ENCODE results near the gene IL1RL2. TPM values are rescaled to one million over a fixed set of nuclear protein-coding genes. Genes with fewer than 3 reads are reported as not detected.

Gene IL1RL2
- total and polyA plus RNA-seq, 4 donors = 0.35 to 1.3 (median 0.82) TPM

DNA sequence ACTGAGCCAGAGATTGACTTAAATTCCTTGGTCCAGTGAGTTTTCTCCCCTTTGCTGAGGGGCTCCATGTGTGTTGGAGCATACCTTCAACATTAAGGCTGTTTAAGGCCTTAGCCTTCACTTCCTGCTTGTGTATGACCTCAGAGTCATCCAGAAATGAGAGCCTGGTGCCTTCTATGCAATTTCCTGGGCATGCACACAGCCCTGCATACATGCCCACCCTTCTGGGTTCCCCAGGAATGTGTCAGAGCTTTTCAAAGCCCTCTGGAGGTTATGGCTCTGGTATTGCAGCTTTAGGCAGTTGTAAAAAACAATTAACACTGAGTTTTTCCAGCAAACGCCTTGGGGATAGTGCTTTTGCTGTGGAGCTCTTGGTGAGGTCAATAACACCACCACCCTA, 27.5 kb upstream of the IL1RL2 start:
- Histone ChIP-seq H3K9ac (ENCODE audit: insufficient read depth in 1 of 2, low read length in 2 of 2) (no peak overlapping the region), H3K27ac (ENCODE audit: low read depth in 1 of 2, low read length in 1 of 2) (peak overlapping the region in 1 of 2 donors; percentile 37), H3K27me3 (ENCODE audit: control insufficient read depth in 3 of 3, insufficient read depth in 3 of 3, low read length in 2 of 3) (no peaks in the 10 kb centered on the region), H3K4me3 (no peak overlapping the region), H3K4me1 (ENCODE audit: control insufficient read depth in 5 of 5, insufficient read depth in 5 of 5, low read length in 5 of 5) (peaks cover 0 to 38% (median 20%) of the 10 kb centered on the region in 5 donors), H3K9me3 (ENCODE audit: control insufficient read depth in 4 of 4, insufficient read depth in 3 of 4, low read length in 3 of 4) (no peaks in the 10 kb centered on the region), H3K36me3 (ENCODE audit: control insufficient read depth in 4 of 4, insufficient read depth in 4 of 4, low read length in 4 of 4) (peaks cover 23 to 53% (median 39%) of the 10 kb centered on the region in 4 donors)
- 51 to 72% methylated on average over 1 of the region's 1 CpG for WGBS, 2 donors
- ATAC-seq (ENCODE audit: insufficient read depth, low FRiP score) (no peak), DNase-seq (peak in 1 of 3 donors; percentile 29)
- TF ChIP-seq, protein P1, sequence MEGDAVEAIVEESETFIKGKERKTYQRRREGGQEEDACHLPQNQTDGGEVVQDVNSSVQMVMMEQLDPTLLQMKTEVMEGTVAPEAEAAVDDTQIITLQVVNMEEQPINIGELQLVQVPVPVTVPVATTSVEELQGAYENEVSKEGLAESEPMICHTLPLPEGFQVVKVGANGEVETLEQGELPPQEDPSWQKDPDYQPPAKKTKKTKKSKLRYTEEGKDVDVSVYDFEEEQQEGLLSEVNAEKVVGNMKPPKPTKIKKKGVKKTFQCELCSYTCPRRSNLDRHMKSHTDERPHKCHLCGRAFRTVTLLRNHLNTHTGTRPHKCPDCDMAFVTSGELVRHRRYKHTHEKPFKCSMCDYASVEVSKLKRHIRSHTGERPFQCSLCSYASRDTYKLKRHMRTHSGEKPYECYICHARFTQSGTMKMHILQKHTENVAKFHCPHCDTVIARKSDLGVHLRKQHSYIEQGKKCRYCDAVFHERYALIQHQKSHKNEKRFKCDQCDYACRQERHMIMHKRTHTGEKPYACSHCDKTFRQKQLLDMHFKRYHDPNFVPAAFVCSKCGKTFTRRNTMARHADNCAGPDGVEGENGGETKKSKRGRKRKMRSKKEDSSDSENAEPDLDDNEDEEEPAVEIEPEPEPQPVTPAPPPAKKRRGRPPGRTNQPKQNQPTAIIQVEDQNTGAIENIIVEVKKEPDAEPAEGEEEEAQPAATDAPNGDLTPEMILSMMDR (IDR thresholded peaks at IDR 0.05; ENCODE audit: control extremely low read depth, extremely low read depth) = no peak

DNA sequence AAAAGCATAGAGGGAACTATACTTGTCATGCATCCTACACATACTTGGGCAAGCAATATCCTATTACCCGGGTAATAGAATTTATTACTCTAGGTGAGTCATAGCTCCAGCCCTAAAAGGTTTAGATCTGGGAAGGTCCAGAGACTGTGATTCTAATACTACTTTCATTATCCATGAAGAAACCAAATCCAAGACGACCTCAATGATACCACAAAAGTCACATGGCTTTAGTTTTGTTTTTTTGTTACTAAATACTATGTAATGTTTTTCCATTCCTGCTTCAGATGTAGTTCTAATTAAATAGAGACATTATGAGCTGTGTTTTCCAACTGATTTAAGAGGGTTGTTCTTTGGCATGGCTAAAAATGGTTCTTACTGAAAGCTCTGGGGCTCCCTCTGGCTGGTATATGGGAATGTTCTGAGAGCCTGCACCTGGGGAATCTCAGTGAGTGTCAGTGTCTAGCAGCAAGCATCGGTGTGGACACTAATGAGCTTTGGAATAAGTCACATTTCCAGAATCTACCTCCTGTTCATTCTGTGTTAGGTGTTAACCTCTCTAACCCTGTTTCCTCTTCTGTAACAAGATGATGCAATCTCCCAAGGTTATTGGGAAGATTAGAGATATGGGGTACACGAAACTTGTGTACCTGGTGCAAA, 20.5 kb upstream of the IL1RL2 start:
- Histone ChIP-seq H3K4me3 (no peak overlapping the region), H3K27me3 (ENCODE audit: control insufficient read depth in 3 of 3, insufficient read depth in 3 of 3, low read length in 2 of 3) (no peaks in the 10 kb centered on the region), H3K9ac (ENCODE audit: insufficient read depth in 1 of 2, low read length in 2 of 2) (no peak overlapping the region), H3K4me1 (ENCODE audit: control insufficient read depth in 5 of 5, insufficient read depth in 5 of 5, low read length in 5 of 5) (peaks cover 0 to 12% (median 3%) of the 10 kb centered on the region in 5 donors), H3K9me3 (ENCODE audit: control insufficient read depth in 4 of 4, insufficient read depth in 3 of 4, low read length in 3 of 4) (no peaks in the 10 kb centered on the region), H3K36me3 (ENCODE audit: control insufficient read depth in 4 of 4, insufficient read depth in 4 of 4, low read length in 4 of 4) (peaks cover 15 to 51% (median 30%) of the 10 kb centered on the region in 4 donors), H3K27ac (ENCODE audit: low read depth in 1 of 2, low read length in 1 of 2) (no peak overlapping the region)
- WGBS, 2 donors = 32 to 46% methylated on average over 4 of the region's 4 CpGs
- DNase-seq (peak in 2 of 3 donors; percentile 72 to 76), ATAC-seq (ENCODE audit: insufficient read depth, low FRiP score) (no peak)
- TF ChIP-seq, protein P1 (IDR thresholded peaks at IDR 0.05; ENCODE audit: control extremely low read depth, extremely low read depth) = peak; percentile 44

DNA sequence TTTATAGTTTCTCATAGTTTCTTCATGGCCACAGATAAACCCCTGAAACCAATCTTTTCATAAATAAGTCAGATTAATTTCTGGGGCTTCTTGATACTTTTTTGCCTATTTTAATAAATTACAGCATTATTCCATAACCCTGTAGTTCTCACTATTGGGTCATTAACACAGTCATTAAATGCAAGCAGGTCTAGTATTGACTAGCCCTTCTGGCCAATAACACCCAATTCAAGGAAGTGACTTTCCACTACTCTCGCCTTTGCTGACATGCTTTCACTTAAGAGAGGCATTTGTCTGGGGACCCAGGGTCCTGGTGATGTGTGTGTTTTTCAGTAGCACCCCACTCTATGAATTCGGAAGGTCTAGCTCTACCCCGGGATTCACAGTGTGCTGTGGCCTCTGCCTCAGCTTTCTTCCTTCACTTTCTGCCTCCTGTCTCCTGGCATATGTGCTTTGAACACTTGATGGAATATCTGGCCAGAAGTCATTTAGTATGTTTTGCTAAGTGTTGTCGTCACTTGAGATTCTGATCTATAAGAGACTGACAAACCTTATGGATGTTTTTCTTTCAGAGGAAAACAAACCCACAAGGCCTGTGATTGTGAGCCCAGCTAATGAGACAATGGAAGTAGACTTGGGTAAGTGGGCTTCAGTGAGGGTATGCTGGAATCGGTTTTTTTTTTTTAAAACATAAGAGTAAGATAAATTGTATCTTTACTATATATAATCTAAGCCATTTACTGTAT, 18.6 kb upstream of the IL1RL2 start:
- Histone ChIP-seq H3K9ac (ENCODE audit: insufficient read depth in 1 of 2, low read length in 2 of 2) (no peak overlapping the region), H3K27ac (ENCODE audit: low read depth in 1 of 2, low read length in 1 of 2) (no peak overlapping the region), H3K36me3 (ENCODE audit: control insufficient read depth in 4 of 4, insufficient read depth in 4 of 4, low read length in 4 of 4) (peaks cover 20 to 69% (median 39%) of the 10 kb centered on the region in 4 donors), H3K9me3 (ENCODE audit: control insufficient read depth in 4 of 4, insufficient read depth in 3 of 4, low read length in 3 of 4) (no peaks in the 10 kb centered on the region), H3K4me1 (ENCODE audit: control insufficient read depth in 5 of 5, insufficient read depth in 5 of 5, low read length in 5 of 5) (peaks cover 0 to 12% (median 3%) of the 10 kb centered on the region in 5 donors), H3K27me3 (ENCODE audit: control insufficient read depth in 3 of 3, insufficient read depth in 3 of 3, low read length in 2 of 3) (no peaks in the 10 kb centered on the region), H3K4me3 (no peak overlapping the region)
- WGBS, 2 donors = 92 to 94% methylated on average over 5 of the region's 5 CpGs
- DNase-seq (no peak), ATAC-seq (ENCODE audit: insufficient read depth, low FRiP score) (no peak)
- TF ChIP-seq, protein P1 (IDR thresholded peaks at IDR 0.05; ENCODE audit: control extremely low read depth, extremely low read depth) = no peak
